ENCODE results near the gene RAB1A.
"Not testable (repeated sequence)": the region's sequence is repeated elsewhere in the genome, so short reads cannot be mapped to it uniquely, and the experiment has no call there.

Gene RAB1A

GRCh38 chr2:65128297-65129190, 1.4 kb downstream of the RAB1A start:
- no peaks in the 10 kb centered on the region for H3K27me3 ChIP-seq (ENCODE audit: low read depth, low read length)
- peaks cover 57% of the 10 kb centered on the region for H4K20me1 ChIP-seq (ENCODE audit: insufficient read depth, low read length)
- H3K79me2 ChIP-seq (ENCODE audit: low read length), result peaks cover 63% of the 10 kb centered on the region
- TF ChIP-seq EZH2phosphoT487 (IDR thresholded peaks at IDR 0.05; ENCODE audit: low read depth) (no peak), CTCF (IDR thresholded peaks at IDR 0.05; ENCODE audit: low read depth, low read length) (no peak)
- H3K4me1 ChIP-seq (ENCODE audit: low read length), result peaks cover 27% of the 10 kb centered on the region
- H3K27ac ChIP-seq (ENCODE audit: low read length), result no peak overlapping the region
- peak overlapping the region; percentile 91 for H3K9ac ChIP-seq (ENCODE audit: low read length)
- peak overlapping the region; percentile 94 for H3K4me2 ChIP-seq (ENCODE audit: low read length)
- peak overlapping the region; percentile 91 for H3K4me3 ChIP-seq (ENCODE audit: low read length)
- no peaks in the 10 kb centered on the region for H3K9me3 ChIP-seq (ENCODE audit: insufficient read depth, low read length)
- H2AFZ ChIP-seq (ENCODE audit: low read depth, low read length), result no peak overlapping the region
- H3K36me3 ChIP-seq (replicated peaks; ENCODE audit: low read depth, low read length), result peaks cover 7% of the 10 kb centered on the region

- not testable (repeated sequence) for H3K4me3 ChIP-seq (ENCODE audit: low read length); H2AFZ ChIP-seq (ENCODE audit: low read depth, low read length); H3K4me2 ChIP-seq (ENCODE audit: low read length); H3K9ac ChIP-seq (ENCODE audit: low read length); H3K9me3 ChIP-seq (ENCODE audit: insufficient read depth, low read length); H3K27ac ChIP-seq (ENCODE audit: low read length); H3K27me3 ChIP-seq (ENCODE audit: low read depth, low read length); H3K36me3 ChIP-seq (replicated peaks; ENCODE audit: low read depth, low read length)
- peaks cover 21% of the 10 kb centered on the region for H3K4me1 ChIP-seq (ENCODE audit: low read length)
- H4K20me1 ChIP-seq (ENCODE audit: insufficient read depth, low read length), result peaks cover 85% of the 10 kb centered on the region
- peaks cover 94% of the 10 kb centered on the region for H3K79me2 ChIP-seq (ENCODE audit: low read length)
These were observed 4.4 kb downstream of the RAB1A start for GRCh38 chr2:65125457-65125856.

- Histone ChIP-seq H3K9ac (ENCODE audit: low read length) (no peak overlapping the region), H3K4me2 (ENCODE audit: low read length) (no peak overlapping the region), H3K4me3 (ENCODE audit: low read length) (no peak overlapping the region), H4K20me1 (ENCODE audit: insufficient read depth, low read length) (peaks cover 95% of the 10 kb centered on the region), H3K4me1 (ENCODE audit: low read length) (peaks cover 10% of the 10 kb centered on the region), H3K27ac (ENCODE audit: low read length) (no peak overlapping the region), H2AFZ (ENCODE audit: low read depth, low read length) (no peak overlapping the region), H3K36me3 (replicated peaks; ENCODE audit: low read depth, low read length) (peaks cover 5% of the 10 kb centered on the region), H3K79me2 (ENCODE audit: low read length) (peaks cover 100% of the 10 kb centered on the region), H3K27me3 (ENCODE audit: low read depth, low read length) (no peaks in the 10 kb centered on the region), H3K9me3 (ENCODE audit: insufficient read depth, low read length) (no peaks in the 10 kb centered on the region)
- TF ChIP-seq CTCF (IDR thresholded peaks at IDR 0.05; ENCODE audit: low read depth, low read length) (no peak), EZH2phosphoT487 (IDR thresholded peaks at IDR 0.05; ENCODE audit: low read depth) (no peak)
These were observed 7.6 kb downstream of the RAB1A start for GRCh38 chr2:65122313-65122712.

GRCh38 chr2:65120990-65121693, 8.8 kb downstream of the RAB1A start:
- H3K36me3 ChIP-seq (replicated peaks; ENCODE audit: low read depth, low read length), result peaks cover 5% of the 10 kb centered on the region
- no peak overlapping the region for H3K4me2 ChIP-seq (ENCODE audit: low read length)
- peaks cover 100% of the 10 kb centered on the region for H3K79me2 ChIP-seq (ENCODE audit: low read length)
- H3K27ac ChIP-seq (ENCODE audit: low read length), result no peak overlapping the region
- H4K20me1 ChIP-seq (ENCODE audit: insufficient read depth, low read length), result peaks cover 95% of the 10 kb centered on the region
- no peak overlapping the region for H3K9ac ChIP-seq (ENCODE audit: low read length)
- no peaks in the 10 kb centered on the region for H3K4me1 ChIP-seq (ENCODE audit: low read length)
- H3K9me3 ChIP-seq (ENCODE audit: insufficient read depth, low read length), result no peaks in the 10 kb centered on the region
- no peaks in the 10 kb centered on the region for H3K27me3 ChIP-seq (ENCODE audit: low read depth, low read length)
- no peak overlapping the region for H3K4me3 ChIP-seq (ENCODE audit: low read length)
- H2AFZ ChIP-seq (ENCODE audit: low read depth, low read length), result no peak overlapping the region
- TF ChIP-seq EZH2phosphoT487 (IDR thresholded peaks at IDR 0.05; ENCODE audit: low read depth) (no peak), CTCF (IDR thresholded peaks at IDR 0.05; ENCODE audit: low read depth, low read length) (no peak)
